GM23338 (cell line): ENCODE data around the gene ARID1B. TPM values are rescaled to one million over a fixed set of nuclear protein-coding genes. Genes with fewer than 3 reads are reported as not detected.

Source experiments
- CREB1 ChIP-seq: fragments of 250-450 bp; sonication (Bioruptor Pico); IDR thresholded peaks from 2 replicates; pipeline ENCODE4 v1.5.0; 2020; ENCODE audit warnings: low read depth, mild to moderate bottlenecking, moderate library complexity
- ETS1 ChIP-seq: IDR thresholded peaks from 2 replicates; pipeline ENCODE4 v1.6.1; 2016; ENCODE audit warnings: antibody characterized with exemption
- EZH2 ChIP-seq: fragments of 200-600 bp; sonication (generic); IDR thresholded peaks from one replicate; pipeline ENCODE4 v1.8.0; 2017; ENCODE audit warnings: antibody characterized with exemption, mild to moderate bottlenecking, low read depth; ENCODE audit not compliant: unreplicated experiment
- EZH2phosphoT487 ChIP-seq: fragments of 200-600 bp; sonication (generic); IDR thresholded peaks from one replicate; pipeline ENCODE4 v1.8.1; 2018; ENCODE audit warnings: antibody characterized with exemption; ENCODE audit not compliant: unreplicated experiment
- JUNB ChIP-seq: IDR thresholded peaks from one replicate; pipeline ENCODE4 v1.6.1; 2016; ENCODE audit warnings: antibody characterized with exemption; ENCODE audit not compliant: unreplicated experiment
- POLR2AphosphoS5 ChIP-seq: IDR thresholded peaks from 2 replicates; pipeline ENCODE4 v1.6.1; 2016; ENCODE audit warnings: antibody characterized with exemption, low read depth
- REST ChIP-seq: IDR thresholded peaks from one replicate; pipeline ENCODE4 v1.6.1; 2018; ENCODE audit warnings: antibody characterized with exemption; ENCODE audit not compliant: unreplicated experiment
- STAT1 ChIP-seq: IDR thresholded peaks from one replicate; pipeline ENCODE4 v1.6.1; 2016; ENCODE audit warnings: antibody characterized with exemption; ENCODE audit not compliant: unreplicated experiment
- ZNF114 ChIP-seq: fragments of 250-450 bp; sonication (Bioruptor Pico); IDR thresholded peaks from 2 replicates; pipeline ENCODE4 v1.5.0; 2020; ENCODE audit warnings: mild to moderate bottlenecking, moderate library complexity
- ZNF331 ChIP-seq: fragments of 250-450 bp; sonication (Bioruptor Pico); IDR thresholded peaks from 2 replicates; pipeline ENCODE4 v1.5.0; 2020; ENCODE audit warnings: low read depth, mild to moderate bottlenecking, moderate library complexity
- polyA plus RNA-seq: library from polyadenylated mRNA; unstranded; fragments of >200 nt; fragmentation: Nextera tagmentation; extraction: Ambion mirVana; gene quantifications from 2 replicates; pipeline ENCODE4 v1.2.1, GENCODE V29; 2016
- total RNA-seq: library from RNA; depleted of rRNA; stranded (reverse); fragments of >200 nt; shearing (Covaris generic); gene quantifications from 2 replicates; pipeline ENCODE4 v1.2.3, GENCODE V29; 2014
- TF ChIP-seq, protein P1 (sequence below): fragments of 250-450 bp; sonication (Bioruptor Pico); IDR thresholded peaks from 2 replicates; pipeline ENCODE4 v1.5.0; 2020; ENCODE audit warnings: mild to moderate bottlenecking, moderate library complexity

The ARID1B gene
- total and polyA plus RNA-seq, 2 experiments from 2014 or later, result 59.3 to 72.2 TPM

- TF ChIP-seq, protein P1, sequence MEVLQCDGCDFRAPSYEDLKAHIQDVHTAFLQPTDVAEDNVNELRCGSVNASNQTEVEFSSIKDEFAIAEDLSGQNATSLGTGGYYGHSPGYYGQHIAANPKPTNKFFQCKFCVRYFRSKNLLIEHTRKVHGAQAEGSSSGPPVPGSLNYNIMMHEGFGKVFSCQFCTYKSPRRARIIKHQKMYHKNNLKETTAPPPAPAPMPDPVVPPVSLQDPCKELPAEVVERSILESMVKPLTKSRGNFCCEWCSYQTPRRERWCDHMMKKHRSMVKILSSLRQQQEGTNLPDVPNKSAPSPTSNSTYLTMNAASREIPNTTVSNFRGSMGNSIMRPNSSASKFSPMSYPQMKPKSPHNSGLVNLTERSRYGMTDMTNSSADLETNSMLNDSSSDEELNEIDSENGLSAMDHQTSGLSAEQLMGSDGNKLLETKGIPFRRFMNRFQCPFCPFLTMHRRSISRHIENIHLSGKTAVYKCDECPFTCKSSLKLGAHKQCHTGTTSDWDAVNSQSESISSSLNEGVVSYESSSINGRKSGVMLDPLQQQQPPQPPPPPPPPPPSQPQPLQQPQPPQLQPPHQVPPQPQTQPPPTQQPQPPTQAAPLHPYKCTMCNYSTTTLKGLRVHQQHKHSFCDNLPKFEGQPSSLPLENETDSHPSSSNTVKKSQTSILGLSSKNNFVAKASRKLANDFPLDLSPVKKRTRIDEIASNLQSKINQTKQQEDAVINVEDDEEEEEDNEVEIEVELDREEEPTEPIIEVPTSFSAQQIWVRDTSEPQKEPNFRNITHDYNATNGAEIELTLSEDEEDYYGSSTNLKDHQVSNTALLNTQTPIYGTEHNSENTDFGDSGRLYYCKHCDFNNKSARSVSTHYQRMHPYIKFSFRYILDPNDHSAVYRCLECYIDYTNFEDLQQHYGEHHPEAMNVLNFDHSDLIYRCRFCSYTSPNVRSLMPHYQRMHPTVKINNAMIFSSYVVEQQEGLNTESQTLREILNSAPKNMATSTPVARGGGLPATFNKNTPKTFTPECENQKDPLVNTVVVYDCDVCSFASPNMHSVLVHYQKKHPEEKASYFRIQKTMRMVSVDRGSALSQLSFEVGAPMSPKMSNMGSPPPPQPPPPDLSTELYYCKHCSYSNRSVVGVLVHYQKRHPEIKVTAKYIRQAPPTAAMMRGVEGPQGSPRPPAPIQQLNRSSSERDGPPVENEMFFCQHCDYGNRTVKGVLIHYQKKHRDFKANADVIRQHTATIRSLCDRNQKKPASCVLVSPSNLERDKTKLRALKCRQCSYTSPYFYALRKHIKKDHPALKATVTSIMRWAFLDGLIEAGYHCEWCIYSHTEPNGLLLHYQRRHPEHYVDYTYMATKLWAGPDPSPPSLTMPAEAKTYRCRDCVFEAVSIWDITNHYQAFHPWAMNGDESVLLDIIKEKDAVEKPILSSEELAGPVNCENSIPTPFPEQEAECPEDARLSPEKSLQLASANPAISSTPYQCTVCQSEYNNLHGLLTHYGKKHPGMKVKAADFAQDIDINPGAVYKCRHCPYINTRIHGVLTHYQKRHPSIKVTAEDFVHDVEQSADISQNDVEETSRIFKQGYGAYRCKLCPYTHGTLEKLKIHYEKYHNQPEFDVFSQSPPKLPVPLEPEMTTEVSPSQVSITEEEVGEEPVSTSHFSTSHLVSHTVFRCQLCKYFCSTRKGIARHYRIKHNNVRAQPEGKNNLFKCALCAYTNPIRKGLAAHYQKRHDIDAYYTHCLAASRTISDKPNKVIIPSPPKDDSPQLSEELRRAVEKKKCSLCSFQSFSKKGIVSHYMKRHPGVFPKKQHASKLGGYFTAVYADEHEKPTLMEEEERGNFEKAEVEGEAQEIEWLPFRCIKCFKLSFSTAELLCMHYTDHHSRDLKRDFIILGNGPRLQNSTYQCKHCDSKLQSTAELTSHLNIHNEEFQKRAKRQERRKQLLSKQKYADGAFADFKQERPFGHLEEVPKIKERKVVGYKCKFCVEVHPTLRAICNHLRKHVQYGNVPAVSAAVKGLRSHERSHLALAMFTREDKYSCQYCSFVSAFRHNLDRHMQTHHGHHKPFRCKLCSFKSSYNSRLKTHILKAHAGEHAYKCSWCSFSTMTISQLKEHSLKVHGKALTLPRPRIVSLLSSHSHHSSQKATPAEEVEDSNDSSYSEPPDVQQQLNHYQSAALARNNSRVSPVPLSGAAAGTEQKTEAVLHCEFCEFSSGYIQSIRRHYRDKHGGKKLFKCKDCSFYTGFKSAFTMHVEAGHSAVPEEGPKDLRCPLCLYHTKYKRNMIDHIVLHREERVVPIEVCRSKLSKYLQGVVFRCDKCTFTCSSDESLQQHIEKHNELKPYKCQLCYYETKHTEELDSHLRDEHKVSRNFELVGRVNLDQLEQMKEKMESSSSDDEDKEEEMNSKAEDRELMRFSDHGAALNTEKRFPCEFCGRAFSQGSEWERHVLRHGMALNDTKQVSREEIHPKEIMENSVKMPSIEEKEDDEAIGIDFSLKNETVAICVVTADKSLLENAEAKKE (CRISPR knock-in tag), result no peak
- TF ChIP-seq POLR2AphosphoS5, result no peak
- TF ChIP-seq JUNB, result no peak
- TF ChIP-seq ZNF331 (CRISPR knock-in tag), result no peak
- TF ChIP-seq CREB1 (CRISPR knock-in tag), result no peak
- no peak for TF ChIP-seq EZH2
- no peak for TF ChIP-seq STAT1
- TF ChIP-seq ZNF114 (CRISPR knock-in tag), result no peak
- TF ChIP-seq EZH2phosphoT487, result no peak
- no peak for TF ChIP-seq ETS1
- no peak for TF ChIP-seq REST
Measured at GRCh38 chr6:157167837-157168236, 390.7 kb downstream of the ARID1B start (continued).
